GM21717 (cell line): ENCODE data around the gene BTBD17.

Experiments used
- ATAC-seq: cut with Tn5 transposase; IDR thresholded peaks from one replicate; pipeline ENCODE4 v1.9.1; 2021; ENCODE audit warnings: mild to moderate bottlenecking, moderate library complexity; ENCODE audit not compliant: unreplicated experiment

The BTBD17 gene

DNA sequence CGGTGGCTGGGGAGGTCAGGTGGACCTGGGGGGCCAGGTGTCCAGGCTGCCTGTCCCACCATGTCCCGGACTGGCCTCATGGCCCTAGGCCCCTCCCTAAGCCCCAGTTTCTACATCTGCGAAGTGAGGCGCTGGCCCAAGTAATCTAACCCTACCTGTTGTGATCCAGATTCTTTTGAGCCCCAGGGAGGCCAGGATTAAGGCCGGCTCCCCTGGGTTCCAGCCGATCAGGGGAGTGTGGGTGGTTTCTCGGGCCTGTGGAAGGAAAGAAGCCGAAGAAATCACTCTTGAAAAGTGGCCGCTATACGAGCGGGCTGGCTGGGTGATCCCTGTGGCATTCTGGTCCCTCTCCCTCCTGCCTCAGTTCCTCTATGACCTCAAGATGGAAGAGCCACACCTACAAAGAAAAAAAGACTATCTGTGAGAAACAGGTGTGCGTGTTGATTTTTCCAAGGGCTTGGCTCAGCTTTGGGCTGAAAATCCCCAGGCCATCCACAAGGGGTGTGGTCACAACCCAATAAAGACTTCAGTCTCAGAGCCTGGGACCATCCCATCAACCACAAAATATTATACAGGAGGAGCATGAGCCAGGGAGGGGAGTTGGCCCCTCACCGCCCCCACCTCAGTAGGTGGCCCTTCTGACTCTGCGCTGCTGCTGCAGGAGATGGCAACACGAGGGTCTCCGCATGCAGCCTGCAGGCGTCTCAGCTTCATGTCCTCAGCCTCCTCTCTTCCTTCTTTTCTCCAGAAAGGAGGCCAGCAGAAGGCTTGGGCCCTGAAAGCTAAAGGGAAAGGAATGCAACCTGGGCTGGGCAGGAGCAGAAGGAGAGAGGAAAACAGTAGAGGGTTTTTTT, 25.9 kb upstream of the BTBD17 start:
- no peak for ATAC-seq

DNA sequence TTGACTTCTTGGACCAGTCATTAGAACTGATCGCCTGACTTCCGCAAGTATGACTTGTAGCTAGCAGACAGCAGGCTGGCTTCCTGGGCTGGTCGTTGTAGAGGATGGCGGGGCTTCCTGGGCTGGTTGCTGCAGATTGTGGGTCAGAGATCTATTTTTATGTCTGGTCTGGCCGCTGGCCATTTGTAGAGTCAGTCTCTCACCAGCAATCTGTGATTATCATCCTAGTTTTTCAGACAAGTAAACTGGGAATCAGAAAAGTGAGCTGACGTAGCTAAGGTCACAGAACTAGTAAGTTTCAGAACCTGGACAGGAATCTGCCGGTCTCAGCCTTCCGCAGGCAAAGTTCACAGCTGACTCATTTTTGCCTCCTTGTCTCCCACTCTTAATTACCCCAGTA, 24.7 kb upstream of the BTBD17 start:
- ATAC-seq, result no peak

DNA sequence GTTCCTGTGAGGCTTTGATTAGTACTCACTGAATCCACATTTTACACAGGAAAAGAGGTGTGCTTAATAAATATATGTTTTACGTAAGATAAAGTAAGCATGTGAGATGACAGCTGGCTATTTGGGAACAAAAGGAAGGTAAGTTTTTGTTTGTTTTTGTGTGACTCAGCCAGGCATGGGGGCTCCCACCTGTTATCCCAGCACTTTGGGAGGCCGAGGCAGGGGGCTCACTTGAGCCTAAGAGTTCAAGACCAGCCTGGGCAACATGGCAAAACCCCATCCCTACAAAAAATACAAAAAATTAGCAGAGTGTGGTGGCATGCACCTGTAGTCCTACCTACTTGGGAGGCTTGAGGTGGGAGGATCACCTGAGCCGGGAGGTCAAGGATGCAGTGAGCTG, 23.5 kb upstream of the BTBD17 start:
- ATAC-seq, result no peak

DNA sequence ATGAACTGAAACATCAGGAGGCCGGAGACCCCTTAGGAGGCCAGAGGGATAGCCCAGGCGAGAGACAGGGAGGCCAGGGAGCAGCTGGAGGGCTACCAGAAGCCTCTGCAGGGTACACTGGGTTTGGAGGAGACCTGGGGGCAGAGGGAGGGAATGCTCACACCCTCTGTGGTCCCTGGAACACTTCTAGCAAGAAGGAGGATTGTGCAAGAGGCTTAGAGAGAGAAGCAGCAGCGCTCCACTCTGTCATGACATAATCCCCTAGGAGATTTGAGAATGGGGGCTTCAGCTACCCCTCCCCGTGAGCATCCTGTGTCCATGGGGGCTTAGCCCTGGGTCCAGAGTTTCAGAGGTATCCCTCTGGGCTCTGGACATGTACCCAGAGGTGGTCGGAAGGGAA, 21.5 kb upstream of the BTBD17 start:
- no peak for ATAC-seq

- ATAC-seq, result no peak
Observed at GRCh38 chr17:74380959-74381808, 19.5 kb upstream of the BTBD17 start.

DNA sequence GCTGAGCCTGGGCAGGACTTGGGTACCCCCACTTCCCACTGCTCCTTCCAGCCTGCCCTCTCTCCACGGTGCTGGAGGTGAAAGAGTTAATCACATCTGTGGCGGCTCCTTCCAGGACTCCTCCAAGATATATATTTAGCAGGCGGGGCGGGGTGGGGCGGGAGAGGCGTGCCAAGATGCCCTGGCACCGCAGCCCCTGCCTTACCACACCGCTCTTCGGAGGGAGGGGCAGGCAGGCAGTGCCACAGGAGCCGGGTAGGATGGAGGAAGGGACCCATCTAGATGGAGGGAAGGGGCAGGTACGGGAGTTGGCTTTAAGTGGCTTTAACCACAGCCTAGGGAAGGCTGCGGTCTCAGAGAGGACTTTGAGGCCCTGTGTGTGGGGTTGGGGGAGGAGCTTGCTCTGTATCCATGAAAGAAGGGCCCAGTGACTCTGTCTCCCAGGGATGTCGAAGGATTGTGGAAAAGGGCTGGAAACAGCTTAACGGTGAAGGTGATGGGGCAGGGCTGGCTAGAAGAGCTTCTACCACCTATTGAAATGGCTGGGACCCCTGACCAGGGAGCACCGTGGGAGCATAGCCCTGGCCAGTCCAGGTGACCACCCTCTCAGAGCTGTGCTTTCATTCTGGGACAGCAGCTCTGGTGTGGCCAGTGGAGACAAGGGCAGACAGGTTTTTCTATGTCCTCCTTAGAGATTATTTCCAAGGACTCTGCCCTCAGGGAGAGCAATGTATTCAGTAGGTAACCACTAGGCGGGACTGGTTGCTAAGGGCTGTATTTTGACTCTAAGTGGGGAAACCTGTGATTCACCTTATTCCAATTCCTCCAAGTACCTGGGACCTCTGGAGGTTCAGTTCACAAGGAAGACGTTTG, 18.7 kb upstream of the BTBD17 start:
- ATAC-seq, result no peak

GRCh38 chr17:74379495-74380085, 17.9 kb upstream of the BTBD17 start:
- no peak for ATAC-seq

DNA sequence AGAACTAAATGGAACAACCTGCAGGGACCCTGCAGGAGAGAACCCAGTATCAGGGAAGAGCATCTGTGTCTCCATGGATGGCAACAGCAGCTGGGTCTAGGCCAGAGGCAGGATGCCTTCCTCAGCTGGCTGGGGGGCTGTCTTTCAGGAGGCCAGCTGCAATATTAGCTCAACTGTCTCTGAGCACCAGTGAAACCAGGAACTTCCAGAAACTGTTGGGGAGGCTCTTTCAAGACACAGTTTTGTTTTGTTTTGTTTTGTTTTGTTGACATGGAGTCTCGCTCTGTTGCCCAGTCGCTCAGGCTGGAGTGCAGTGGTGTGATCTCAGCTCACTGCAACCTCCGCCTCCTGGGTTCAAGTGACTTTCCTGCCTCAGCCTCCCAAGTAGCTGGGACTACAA, 13.2 kb upstream of the BTBD17 start:
- no peak for ATAC-seq

GRCh38 chr17:74373838-74374606, 12.4 kb upstream of the BTBD17 start:
- no peak for ATAC-seq

DNA sequence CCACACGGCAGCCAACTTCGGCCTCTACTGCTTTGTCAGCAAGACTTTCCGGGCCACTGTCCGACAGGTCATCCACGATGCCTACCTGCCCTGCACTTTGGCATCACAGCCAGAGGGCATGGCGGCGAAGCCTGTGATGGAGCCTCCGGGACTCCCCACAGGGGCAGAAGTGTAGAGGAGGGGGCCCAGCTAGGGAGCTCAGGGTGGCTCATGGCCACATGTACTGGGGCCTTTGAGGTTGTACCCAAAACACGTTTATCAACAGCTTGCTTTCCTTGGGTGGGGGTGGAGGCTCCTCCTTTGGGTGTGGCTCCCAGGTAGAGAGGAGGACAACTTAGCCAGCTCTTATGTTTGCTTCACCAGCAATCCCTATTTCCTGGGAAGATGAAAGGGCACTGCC, 10.8 kb upstream of the BTBD17 start:
- no peak for ATAC-seq

- ATAC-seq, result no peak
Observed at GRCh38 chr17:74371653-74372147, 10.0 kb upstream of the BTBD17 start.

GRCh38 chr17:74369665-74370490, 8.2 kb upstream of the BTBD17 start:
- ATAC-seq, result no peak

- no peak for ATAC-seq
Observed at GRCh38 chr17:74369221-74369620, 7.6 kb upstream of the BTBD17 start.

DNA sequence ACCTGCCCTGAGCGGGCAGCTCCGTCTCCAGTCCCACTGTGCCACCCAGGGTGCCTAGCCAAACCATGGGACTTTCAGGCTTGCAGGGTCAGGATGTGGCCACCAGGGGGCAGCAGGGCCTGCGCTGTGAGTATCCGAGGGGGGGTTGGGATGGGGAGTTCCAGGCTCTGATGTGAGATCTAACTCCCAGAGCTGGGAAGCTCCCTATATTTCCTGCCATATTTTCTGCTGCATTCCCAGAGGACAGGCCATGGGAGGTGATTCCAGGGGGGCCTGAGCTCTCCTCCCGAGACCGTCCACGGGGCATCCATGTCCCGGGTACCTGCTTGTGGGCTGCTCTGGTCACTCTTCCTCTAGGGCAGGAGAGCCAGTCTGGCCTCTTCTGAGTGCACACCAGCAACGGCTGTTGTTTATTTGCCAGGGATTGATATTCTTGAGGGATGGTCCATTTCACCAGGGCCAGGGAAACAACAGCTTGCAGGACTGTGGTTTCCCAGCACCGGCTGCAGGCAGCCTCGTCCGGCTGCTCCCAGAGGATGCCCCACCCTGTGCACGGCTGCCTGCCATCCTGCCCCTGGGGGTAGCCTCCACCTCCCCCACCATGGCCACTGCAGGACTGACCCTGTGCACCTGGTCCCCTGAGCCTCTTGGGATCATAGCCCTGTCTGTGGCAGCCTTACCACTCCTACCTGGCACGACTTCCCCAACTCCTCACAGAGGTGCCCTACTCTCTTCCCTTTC, 6.8 kb upstream of the BTBD17 start:
- no peak for ATAC-seq

GRCh38 chr17:74367206-74367605, 5.5 kb upstream of the BTBD17 start, which contains the start of gene GPR142:
Gene GPR142, plus strand, starts transcription at chr17:74367506. Its CDS starts 2,035 bp downstream, at chr17:74369541.
- no peak for ATAC-seq

DNA sequence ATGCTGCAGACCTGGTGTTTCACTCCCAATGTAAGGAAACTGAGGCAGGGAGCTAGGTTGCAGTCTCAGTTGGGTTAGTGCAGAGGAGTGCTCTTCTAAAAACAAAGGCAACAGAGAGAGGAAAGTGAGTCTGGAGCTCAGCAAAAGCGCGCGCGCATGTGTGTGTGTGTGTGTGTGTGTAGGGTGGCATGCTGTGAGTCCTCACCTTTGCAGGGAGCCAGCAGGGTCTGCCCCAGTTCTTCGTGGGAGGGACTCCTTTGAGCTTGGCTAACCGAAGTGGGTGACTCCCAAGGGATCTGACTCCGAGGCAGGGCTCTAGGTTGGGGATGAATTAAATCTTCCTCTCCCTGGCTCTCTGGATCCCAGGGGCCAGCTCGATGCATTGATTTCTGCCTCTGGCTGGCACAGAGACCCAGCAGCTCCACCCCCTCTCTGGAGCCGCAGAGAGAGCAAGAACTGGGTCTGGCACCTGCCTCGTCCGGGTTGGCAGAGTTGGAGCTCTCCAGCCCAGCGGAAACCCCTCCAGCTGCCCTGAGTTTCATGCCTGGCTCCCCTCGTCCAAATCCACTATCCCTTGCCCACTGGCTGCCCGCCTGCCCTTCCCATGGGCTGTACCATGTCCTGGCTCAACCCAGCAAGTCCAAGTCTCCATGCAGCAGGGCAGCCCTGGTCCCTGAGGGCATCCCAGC, 1.3 kb upstream of the BTBD17 start:
- ATAC-seq, result no peak

DNA sequence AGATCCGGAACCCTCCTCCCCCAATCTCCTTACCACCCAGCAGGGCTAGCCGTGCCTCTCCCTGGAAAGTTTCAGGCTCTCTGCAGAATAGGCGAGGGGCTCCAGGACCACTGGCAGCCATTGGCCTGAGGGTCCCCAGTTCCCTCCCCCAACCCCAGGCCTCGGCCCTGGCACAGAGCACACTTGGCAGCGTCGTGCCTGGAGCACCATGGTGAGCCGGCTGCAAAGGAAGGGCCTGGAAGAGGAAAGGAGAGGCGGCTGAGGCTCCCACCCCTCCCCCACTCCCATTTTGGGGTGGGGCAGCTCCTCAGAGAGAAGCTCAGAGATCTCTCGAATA, 369 bp upstream of the BTBD17 start:
- ATAC-seq, result no peak

- no peak for ATAC-seq
Observed at GRCh38 chr17:74360899-74361229, 804 bp downstream of the BTBD17 start.
